ENCODE results near the gene F12.

F12 gene

DNA sequence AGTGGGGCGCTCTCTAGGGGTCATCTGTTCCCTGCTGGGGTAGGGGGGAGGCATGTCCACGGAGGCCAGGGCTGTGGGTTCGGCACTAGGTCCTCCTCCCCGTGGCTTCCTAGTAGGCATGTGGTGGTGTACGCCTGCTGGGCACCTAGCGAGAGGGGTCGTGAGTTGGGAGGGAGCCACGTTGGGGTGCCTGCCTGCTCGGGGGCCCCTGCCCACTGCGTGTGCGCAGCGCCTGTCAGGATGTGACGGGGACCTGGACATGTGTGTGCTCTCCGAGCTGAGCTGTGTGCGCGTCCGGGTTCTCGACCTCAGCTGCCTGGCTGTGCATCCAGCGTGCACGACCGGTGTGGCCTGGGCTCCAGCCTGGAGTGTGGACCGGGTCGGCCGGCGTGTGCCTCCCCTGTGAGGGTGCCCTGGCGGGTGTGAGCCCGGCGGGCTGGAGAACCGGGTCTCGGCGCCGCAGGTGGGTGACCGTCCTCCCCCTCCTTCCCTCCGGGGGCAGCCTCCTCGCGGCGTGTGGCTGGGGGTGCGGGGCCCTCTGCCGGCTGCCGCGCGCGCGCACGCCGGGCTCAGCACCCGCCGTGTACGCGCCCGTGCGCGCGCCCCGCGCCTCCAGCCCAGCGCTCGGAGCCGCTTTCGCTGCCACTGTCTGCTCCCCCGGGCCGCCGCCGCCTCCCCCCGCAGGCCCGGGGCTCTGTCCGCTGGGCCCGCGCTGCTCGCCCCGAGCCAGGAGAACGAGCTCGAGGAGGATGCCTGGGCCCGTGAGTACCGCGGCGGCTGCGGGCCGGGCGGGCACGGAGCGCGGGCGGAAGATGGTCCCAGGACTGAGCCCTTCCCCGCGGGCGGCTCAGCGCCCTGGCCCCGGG is 37.1 kb upstream of the F12 start, which contains the start of gene PRR7:
Gene PRR7 (plus strand): TSS at position 615 of the 866 bp plus-strand sequence. CDS start 8,254 bp downstream, outside the sequence.
- DNase-seq = no peak

DNA sequence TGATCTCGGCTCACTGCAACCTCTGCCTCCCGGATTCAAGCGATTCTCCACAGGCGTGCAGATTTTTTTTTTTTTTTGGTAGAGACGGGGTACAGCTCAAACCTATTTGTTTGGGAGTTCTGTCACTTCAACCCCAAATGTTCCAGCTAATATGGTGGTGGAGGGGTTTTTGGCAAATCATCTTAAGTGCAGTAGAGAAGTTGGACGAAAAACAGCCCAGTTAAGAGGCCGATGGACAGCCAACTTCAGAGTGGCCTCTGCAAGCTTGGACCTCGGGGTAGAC is 36.5 kb upstream of the F12 start:
- no peak for DNase-seq

DNA sequence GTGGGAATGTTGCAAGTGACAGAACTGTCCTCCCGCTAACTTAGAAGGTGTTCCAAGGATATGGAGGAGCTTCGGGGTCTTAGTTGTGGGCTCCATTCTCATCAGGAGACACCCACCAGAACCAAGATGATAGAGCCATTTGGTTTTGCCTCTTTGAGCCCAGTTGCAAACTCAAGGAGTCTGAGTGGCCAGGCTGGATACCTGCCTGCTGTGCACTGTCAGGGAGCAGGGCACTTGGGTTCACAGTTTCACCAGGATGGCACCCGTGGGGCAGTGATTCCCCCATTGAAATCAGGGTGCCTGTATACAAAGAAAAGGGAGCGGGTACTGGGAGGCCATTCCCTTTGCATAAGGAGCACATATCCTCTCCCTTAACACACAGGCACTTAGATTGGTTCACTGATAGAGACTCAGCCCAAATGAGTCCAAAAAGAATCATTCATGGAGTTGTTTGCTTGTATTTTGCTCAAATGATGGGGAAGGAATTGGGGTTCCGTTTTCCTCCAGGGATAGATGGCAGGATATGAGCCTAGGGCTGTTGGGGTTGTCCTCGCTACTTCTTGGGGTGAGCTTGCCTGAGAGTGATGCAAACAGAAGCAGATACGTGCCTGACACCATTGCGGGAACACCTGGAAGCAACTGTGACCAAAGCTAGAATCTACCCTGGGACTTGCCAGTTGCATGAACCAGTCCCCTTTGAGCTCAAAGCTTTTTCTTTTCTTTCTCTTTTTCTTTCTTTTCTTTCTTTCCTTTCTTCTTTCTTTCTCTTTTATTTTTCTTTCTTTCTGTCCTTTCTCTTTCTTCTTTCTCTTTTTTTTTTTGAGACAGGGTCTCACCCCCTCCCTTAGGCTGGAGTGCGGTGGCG is 35.9 kb upstream of the F12 start:
- no peak for DNase-seq

DNA sequence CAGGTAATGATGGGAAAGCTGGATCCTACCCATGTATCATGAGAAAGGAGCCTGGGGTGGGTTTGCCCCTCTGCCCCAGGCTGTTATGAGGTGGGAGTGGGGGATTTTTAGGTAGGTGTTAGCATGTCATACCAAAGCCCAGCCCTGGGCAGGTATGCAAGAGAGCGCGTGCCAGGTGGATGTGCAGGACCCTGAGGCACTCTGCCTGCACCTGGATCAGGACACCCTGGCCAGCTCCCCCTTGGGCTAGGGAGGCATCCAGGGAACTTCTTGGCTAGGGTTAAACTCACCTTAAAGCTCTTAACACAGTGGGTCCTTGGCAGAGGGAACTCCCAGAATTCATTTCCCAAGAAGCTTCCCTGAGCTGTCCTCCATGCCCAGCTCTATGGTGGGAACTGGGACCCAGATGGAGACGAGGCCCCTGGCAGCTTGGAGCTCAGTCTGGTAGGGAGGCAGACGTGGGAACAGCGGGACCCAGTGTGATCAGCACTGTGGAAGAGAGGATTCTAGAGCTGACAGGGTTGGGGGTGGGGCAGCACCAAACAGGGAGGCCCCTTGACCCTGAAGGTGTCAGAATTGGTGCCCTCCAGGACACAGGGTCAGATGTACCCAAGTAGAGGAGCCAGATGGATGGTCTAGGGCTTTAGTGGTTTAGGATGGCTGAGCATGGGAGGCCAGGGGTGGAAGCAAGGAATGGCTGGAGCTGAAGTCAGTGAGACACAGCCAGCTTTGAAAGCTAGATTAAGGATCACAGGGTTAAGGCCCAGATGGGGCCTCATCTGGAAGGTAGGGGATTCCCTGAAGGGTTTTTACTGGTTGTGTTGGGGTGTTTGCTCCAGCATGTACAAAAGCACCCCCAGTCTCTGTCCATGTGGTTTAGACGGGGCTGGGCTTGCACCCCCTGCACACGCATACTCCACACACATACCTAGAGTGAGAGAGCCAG is 35.0 kb upstream of the F12 start:
- DNase-seq = no peak

DNA sequence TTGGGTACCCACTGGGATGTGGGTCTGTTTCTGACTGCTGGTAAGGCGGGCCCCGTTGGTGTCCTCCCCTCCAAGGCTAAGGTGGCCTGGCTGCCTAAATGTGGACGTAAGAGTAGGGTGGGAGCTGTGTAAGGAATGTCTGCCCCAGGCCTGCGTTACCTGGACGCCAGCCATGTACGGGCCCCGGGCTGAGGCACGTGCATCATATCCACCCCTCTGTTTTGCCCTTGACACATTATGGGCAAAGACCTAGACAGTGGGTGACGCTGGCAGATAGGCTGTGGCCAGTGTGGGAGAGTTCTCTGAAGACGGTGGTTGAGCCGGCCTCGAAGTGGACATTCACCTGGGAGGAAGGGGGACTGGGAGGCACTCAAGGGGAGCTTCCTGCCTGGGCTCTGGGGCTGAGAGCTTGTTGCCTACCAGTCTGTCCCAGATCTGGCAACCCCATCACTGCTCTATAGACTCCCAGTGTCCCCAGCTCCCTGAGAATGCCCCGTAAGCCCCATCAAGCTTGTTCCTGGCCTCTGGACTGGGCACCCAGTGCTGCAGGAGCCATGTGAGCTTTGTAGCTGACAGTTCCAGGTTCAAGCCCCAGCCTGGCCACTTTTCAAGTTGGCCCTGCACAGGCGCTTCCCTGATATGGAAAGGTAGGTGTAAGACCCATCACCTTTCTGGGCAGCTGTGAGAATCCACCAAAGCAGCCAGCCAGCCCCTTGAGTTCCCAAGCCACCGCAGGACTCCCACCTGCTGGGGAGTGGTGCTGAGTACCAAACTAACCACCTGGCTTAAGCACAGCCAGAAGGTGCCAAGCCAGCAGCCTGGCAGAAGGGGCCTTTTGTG is 34.0 kb upstream of the F12 start:
- DNase-seq = no peak

DNA sequence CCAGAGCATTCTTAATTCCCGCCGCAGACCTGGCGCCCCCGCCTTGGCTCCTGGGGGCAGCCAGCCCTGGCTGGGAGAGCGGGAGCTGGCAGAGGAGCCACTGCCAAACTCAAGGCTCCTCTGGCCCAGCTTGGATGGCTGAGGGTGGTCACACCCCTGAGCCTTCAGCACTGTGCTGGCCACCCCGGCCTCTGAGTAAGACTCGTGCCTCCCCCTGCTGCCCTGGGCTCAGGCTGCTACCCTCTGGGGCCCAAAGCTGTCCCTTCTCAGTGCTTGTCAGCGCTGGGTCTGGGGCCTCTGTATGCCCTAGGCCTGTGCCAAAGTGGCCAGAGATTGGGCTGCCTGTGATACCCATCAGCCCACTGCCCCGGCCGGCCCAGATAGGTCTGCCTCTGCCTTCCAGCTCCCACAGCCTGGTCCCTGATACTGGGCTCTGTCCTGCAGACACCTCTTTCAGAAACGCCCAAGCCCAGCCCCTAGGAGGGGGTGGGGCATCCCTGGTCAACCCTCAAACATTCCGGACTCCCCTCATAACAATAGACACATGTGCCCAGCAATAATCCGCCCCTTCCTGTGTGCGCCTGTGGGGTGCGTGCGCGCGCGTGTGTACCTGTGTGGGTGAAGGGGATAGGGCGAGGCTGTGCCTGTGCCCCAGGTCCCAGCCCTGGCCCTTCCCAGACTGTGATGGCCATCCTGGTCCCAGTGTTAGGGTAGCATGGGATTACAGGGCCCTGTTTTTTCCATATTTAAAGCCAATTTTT is 32.9 kb upstream of the F12 start:
- DNase-seq = no peak

DNA sequence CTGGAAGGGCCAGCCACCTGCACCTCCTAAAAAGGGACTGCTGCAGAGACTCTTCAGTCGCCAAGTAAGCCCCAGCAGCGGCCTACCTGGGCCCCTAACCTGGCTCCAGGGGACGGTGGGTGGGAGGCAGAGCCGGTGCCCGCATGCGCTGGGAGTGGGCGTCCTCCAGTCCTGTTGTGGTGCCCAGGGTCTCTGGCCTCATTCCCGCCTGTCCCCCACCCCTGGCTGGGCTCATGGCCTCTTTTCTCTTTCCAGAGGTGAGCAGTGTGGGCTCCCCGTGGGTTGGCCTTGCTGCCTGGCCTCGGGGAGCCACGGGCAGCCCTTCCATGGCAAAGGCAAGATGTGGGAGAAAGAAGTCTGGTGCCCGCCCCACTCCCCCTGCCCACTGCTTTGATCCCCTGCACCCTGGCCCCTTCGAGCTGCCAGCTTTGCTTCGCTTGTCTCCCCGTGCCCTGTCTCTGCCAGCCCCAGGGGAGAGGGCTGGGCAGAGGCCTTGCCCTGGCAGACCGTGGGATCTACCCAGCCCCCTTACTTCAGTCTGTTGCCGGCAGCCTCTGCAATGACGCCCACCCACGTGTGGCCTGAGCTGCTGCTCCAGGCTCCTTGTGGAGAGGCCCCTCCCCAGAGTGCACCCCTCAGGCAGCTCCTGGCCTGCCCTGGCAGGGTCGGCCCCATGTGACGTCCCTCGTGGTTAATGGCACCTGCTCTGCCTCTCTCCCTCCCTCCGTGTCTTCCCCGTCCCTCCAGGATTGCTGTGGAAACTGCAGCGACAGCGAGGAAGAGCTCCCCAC is 31.8 kb upstream of the F12 start:
- DNase-seq = no peak

DNA sequence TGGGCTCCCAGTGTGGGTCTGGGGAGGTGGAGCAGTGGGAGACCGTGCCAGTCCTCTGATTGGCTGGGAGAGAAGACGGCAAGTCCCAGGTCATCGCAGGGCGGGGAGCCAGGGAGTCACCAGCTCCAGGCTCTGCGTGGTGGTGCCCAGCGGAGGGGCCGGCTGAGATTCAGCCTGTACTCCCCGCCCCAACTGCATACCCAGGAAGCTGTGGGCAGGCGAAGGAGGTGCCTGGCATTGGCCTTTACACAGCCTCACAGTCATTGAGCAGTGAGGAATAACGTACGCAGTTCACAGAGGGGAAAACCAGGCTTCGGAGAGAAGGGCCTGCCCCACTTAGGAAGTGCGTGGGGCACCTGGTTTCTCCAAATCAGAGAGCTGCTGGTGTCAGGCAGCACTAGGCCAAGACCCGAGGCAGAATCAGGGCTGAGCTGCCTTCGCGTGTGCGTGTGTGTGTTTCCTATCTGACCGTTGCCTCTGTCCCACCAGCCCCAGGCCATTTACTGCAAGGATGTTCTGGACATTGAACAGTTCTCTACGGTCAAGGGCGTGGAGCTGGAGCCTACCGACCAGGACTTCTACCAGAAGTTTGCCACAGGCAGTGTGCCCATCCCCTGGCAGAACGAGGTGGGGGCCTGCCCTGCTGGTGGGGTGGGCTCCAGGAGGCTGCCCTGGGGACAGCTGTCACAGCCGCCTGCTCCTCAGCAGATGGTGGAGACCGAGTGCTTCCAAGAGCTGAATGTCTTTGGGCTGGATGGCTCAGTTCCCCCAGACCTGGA is 31.0 kb upstream of the F12 start:
- no peak for DNase-seq

DNA sequence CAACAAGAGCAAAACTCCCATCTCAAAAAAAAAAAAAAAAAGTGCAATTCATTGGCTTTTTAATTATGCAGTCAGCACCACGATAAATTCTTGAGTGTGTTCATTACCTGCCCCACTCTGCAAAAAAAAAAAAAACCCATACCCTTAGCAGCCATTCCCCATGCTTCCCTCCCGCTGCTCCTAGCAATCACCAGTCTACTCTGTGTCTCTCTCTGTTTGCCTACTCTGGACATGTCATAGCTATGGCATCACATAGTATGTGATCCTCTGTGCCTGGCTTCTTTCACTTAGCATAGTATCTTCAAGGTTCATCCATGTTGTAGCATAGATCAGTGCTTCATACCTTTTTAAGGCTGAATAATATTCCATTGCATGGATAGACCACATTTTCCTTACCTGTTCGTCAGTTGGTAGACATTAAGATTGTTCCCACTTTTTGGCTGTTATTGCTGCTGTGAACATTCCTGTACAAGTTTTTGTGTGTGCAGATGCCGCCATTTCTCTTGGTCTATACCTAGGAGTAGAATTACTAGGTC is 30.2 kb upstream of the F12 start:
- DNase-seq = no peak

DNA sequence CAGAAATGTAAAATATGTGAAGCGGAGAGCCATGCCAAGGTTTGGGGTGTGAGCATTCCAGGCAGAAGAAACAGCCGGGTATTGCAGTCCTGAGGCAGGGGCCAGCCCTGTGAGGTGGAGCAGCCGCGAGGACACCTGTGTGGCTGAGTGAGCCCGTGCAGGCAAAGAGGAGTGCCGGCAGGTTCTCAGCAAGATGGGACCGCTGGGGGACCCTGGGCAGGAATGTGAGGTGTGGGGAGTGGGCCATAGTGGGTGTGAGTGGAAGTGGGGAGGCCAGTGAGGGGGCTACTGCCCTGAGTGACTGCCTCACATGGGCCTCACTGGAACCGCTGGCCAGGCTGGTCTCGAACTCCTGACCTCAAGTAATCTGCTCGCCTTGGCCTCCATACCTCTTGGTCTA is 29.1 kb upstream of the F12 start:
- no peak for DNase-seq

DNA sequence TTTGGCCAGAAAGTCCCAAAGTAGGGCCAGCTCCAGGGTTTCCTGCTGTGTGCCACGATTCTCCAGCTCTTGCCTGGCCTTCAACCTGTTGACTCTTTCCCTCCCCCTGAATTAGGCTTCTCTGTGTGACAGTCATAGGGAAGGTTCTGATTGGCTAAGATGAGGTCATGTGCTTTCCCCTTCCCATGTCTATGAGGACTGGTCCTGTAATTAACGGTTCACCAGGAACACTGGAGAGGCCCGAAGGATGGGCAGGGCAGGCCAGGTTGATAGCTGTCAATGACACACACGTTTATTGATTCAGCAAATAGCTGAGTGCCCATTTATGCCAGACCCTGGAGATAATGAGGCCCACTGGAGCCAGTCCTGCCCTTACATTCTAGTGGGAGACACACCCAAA is 28.3 kb upstream of the F12 start:
- no peak for DNase-seq

DNA sequence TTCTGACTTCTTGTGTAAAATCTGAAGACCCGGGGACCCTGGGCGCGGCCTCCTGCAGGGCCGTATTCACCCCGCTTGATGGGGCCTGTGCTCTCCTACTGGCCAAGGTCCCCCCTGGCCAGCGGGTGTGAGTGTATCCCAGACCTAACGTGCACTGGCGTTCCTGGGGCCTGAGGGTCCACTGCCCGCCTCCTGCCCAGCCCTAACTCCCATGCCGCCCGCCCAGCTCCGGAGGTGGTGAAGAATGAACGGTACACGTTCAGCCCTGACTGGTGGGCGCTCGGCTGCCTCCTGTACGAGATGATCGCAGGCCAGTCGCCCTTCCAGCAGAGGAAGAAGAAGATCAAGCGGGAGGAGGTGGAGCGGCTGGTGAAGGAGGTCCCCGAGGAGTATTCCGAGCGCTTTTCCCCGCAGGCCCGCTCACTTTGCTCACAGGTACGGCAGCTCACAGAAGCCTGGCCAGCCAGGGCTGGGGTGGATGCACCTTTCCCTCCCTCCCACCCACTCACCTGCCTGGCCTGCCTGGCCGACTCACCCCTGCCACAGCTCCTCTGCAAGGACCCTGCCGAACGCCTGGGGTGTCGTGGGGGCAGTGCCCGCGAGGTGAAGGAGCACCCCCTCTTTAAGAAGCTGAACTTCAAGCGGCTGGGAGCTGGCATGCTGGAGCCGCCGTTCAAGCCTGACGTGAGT is 26.6 kb upstream of the F12 start:
- no peak for DNase-seq

DNA sequence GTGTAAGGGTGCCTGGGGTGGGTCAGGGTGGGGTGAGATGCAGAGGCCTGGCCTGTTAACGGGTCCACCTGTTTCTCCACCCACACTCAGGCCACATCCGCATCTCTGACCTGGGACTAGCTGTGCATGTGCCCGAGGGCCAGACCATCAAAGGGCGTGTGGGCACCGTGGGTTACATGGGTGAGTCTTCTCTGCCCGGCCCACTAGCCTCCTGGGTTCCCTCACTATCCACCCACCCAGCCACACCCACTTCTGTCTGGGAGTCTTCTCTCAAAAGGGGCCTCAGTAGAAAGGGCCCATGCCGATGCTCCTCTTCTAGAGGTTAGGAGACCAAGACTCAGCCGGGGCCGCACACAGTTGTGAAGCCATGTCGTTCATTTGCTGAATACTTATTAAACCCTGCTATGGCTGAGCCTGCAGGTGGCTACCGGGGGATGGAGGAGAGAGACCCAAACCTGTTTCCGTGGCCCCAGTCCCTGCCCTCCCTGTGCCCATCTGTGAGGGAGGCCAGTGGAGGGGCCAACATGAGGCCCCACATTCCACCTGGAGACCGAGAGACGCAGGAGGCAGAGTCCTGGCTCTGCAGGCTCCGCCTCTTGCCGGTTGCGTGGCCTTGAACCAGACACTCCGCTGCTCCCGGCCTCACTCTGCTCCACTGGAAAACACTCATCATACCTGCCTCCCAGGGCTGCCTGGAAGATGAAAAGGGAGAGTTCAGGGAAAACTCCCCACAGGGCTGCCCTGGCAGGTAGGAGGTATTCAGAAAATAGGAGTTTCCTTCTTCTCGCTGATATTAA is 25.8 kb upstream of the F12 start:
- no peak for DNase-seq

DNA sequence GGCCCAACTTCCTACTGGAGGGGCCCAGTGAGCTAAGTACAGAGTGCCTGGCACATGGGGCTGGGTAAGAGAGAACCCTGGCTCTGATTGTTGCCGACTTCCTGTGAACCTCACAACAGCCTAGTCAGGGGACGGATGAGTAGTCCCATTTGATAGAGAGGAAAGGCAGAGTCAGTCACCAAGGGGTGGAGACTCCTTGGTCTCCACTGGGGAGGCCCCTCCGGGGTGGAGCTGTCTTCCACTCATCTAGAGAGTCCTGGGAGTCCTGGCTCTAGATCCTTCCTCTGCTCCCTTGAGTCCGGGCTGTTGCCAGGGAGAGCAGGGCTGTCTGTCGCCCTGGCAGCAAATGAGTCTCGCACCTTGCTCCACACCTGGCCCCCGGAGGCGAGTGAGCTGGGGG is 25.1 kb upstream of the F12 start:
- DNase-seq = no peak

DNA sequence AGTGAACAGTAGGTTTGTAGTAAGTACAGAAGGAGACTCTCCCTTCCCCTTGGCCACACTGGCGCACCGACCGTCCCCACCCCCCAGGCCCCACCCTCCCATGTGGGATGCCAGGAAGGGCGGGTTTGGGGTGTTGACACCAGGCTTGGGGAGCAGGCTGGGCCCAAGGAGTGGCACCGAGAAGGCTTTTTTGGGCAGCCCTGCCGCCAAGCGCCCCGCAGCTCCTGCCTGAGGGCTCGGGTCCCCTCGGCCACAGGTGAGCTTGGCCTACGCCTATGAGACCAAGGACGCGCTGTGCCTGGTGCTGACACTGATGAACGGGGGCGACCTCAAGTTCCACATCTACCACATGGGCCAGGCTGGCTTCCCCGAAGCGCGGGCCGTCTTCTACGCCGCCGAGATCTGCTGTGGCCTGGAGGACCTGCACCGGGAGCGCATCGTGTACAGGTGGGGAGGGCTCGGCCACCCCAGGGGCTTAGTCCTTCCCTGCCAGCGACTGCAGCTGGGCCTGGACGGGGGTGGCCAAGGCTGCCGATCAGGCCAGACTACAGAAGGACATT is 24.4 kb upstream of the F12 start:
- no peak for DNase-seq

DNA sequence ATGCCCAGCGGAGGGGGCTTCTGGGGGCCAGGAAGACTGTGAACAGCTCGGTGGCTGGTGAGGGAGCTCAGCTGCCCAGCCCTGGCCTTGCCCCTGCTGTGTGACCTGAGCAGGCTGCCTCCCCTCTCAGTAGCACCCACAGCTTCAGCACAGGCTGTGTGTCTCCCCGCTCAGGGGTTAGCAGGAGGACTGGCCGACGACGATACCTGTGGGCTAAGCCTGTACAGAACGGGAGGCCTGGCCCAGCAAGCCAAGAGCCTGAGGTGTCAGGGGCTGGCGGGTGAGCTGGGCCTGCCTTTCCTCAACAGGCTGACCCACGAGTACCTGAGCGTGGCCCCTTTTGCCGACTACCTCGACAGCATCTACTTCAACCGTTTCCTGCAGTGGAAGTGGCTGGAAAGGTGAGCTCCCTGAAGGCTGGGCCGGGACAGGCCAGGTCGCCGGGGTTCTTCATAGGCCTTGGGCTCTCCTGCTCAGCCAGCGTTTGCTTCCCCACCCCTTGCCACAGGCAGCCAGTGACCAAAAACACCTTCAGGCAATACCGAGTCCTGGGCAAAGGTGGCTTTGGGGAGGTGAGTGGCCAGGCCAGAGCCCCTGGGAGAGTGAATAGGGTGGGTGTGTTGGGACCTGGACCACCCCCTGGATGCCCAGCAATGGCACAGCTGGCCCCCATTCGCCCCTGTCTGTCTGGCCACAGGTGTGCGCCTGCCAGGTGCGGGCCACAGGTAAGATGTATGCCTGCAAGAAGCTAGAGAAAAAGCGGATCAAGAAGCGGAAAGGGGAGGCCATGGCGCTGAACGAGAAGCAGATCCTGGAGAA is 23.7 kb upstream of the F12 start:
- no peak for DNase-seq

Data from NCI-H187 treated with DMSO at 0.1 percent for 48 hours (cell line).